H9 (cell line): ENCODE measurements around the gene B4GALT6. TPM values are rescaled to one million over a fixed set of nuclear protein-coding genes. Genes with fewer than 3 reads are reported as not detected.
A peak's percentile ranks its signal among the peaks of the same experiment; 100 is the strongest.

Experiments used
- DNase-seq: peaks from one replicate; pipeline ENCODE4 v3.0.0-alpha.2; 2017
- H2AFZ ChIP-seq: one replicate; pipeline ENCODE4 v1.6.1; 2013; ENCODE audit warnings: mild to moderate bottlenecking, low read length, control low read depth, moderate library complexity
- H2AK5ac ChIP-seq: 2 replicates; pipeline ENCODE4 v1.6.1; 2013; ENCODE audit warnings: low read length, control low read depth, mixed read lengths; ENCODE audit not compliant: insufficient read length
- H2BK120ac ChIP-seq: one replicate; pipeline ENCODE4 v1.6.1; 2013; ENCODE audit warnings: low read depth, mild to moderate bottlenecking, low read length, control low read depth, inconsistent platforms; ENCODE audit not compliant: poor library complexity, severe bottlenecking
- H2BK12ac ChIP-seq: 2 replicates; pipeline ENCODE4 v1.6.1; 2013; ENCODE audit warnings: low read length, control low read depth, mixed read lengths, low read depth; ENCODE audit not compliant: insufficient read length
- H2BK15ac ChIP-seq: 2 replicates; pipeline ENCODE4 v1.6.1; 2013; ENCODE audit warnings: low read depth, low read length, control low read depth
- H2BK20ac ChIP-seq: one replicate; pipeline ENCODE4 v1.6.1; 2013; ENCODE audit warnings: low read depth, mild to moderate bottlenecking, low read length, control low read depth, inconsistent platforms; ENCODE audit not compliant: poor library complexity, severe bottlenecking
- H2BK5ac ChIP-seq: 2 replicates; pipeline ENCODE4 v1.6.1; 2013; ENCODE audit warnings: low read length, control low read depth, mixed read lengths; ENCODE audit not compliant: insufficient read length
- H3K14ac ChIP-seq: 2 replicates; pipeline ENCODE4 v1.6.1; 2013; ENCODE audit warnings: low read length, control low read depth; ENCODE audit not compliant: insufficient read depth
- H3K18ac ChIP-seq: 2 replicates; pipeline ENCODE4 v1.6.1; 2013; ENCODE audit warnings: low read depth, mild to moderate bottlenecking, mixed read lengths, low read length, control low read depth; ENCODE audit not compliant: insufficient read length
- H3K23ac ChIP-seq: 2 replicates; pipeline ENCODE4 v1.6.1; 2013; ENCODE audit warnings: low read length, control low read depth, mixed read lengths, low read depth; ENCODE audit not compliant: insufficient read length
- H3K23me2 ChIP-seq: 2 replicates; pipeline ENCODE4 v1.6.1; 2013; ENCODE audit warnings: low read depth, mild to moderate bottlenecking, mixed read lengths, low read length, control low read depth; ENCODE audit not compliant: insufficient read length, poor library complexity, severe bottlenecking
- H3K27ac ChIP-seq: 2 replicates; pipeline ENCODE4 v1.5.1; 2013; ENCODE audit warnings: low read length, control low read depth, mixed read lengths, low read depth; ENCODE audit not compliant: insufficient read length
- H3K27me3 ChIP-seq: 2 replicates; pipeline ENCODE4 v1.6.1; 2013; ENCODE audit warnings: low read length, control low read depth, inconsistent platforms; ENCODE audit not compliant: insufficient read depth
- H3K4ac ChIP-seq: 2 replicates; pipeline ENCODE4 v1.6.1; 2013; ENCODE audit warnings: low read depth, mild to moderate bottlenecking, control low read depth, inconsistent platforms, low read length, moderate library complexity
- H3K4me1 ChIP-seq: 2 replicates; pipeline ENCODE4 v1.6.1; 2013; ENCODE audit warnings: low read length, control low read depth, inconsistent platforms; ENCODE audit not compliant: insufficient read depth
- H3K4me2 ChIP-seq: 2 replicates; pipeline ENCODE4 v1.6.1; 2013; ENCODE audit warnings: low read length, control low read depth, mixed read lengths; ENCODE audit not compliant: insufficient read length, insufficient read depth
- H3K56ac ChIP-seq: 2 replicates; pipeline ENCODE4 v1.6.1; 2013; ENCODE audit warnings: low read depth, mild to moderate bottlenecking, mixed read lengths, low read length, control low read depth; ENCODE audit not compliant: insufficient read length
- H3K79me1 ChIP-seq: 2 replicates; pipeline ENCODE4 v1.6.1; 2013; ENCODE audit warnings: low read depth, mild to moderate bottlenecking, moderate library complexity, low read length, control low read depth, inconsistent platforms; ENCODE audit not compliant: insufficient read depth, poor library complexity, severe bottlenecking
- H3K79me2 ChIP-seq: 2 replicates; pipeline ENCODE4 v1.6.1; 2013; ENCODE audit warnings: low read length, control low read depth, inconsistent platforms; ENCODE audit not compliant: insufficient read depth
- H3K9ac ChIP-seq: 2 replicates; pipeline ENCODE4 v1.6.1; 2013; ENCODE audit warnings: low read length, control low read depth, mixed read lengths; ENCODE audit not compliant: insufficient read length; ENCODE audit errors: extremely low read depth
- H3K9me3 ChIP-seq: one replicate; pipeline ENCODE4 v1.6.1; 2013; ENCODE audit warnings: low read depth, low read length, inconsistent platforms; ENCODE audit not compliant: control insufficient read depth
- H3T11ph ChIP-seq: one replicate; pipeline ENCODE4 v1.6.1; 2013; ENCODE audit warnings: mild to moderate bottlenecking, low read length, control low read depth, inconsistent platforms
- H4K20me1 ChIP-seq: one replicate; pipeline ENCODE4 v1.6.1; 2013; ENCODE audit not compliant: control insufficient read depth, insufficient read length, insufficient read depth
- H4K5ac ChIP-seq: 2 replicates; pipeline ENCODE4 v1.6.1; 2013; ENCODE audit warnings: low read depth, mild to moderate bottlenecking, mixed read lengths, low read length, control low read depth; ENCODE audit not compliant: insufficient read length
- H4K8ac ChIP-seq: replicated peaks from 2 replicates; pipeline ENCODE4 v1.6.1; 2013; ENCODE audit warnings: low read length, control low read depth, mixed read lengths, low read depth; ENCODE audit not compliant: insufficient read length
- H4K91ac ChIP-seq: 2 replicates; pipeline ENCODE4 v1.6.1; 2013; ENCODE audit warnings: low read depth, mild to moderate bottlenecking, moderate library complexity, mixed read lengths, low read length, control low read depth; ENCODE audit not compliant: insufficient read length
- H3K27ac Mint-ChIP-seq, 3 experiments: 2 replicates in 2 of 3; 3 replicates in 1 of 3; pipeline ENCODE4 v1.8.0; 2020 to 2021; ENCODE audit warnings: mixed read lengths in 3 of 3, mild to moderate bottlenecking in 1 of 3, moderate library complexity in 1 of 3
- H3K27me3 Mint-ChIP-seq: 2 replicates; pipeline ENCODE4 v1.8.0; 2021; ENCODE audit warnings: low read depth, mild to moderate bottlenecking, moderate library complexity, mixed read lengths
- H3K36me3 Mint-ChIP-seq, 3 experiments: 2 replicates in 2 of 3; 3 replicates in 1 of 3; pipeline ENCODE4 v1.8.0; 2020 to 2021; ENCODE audit warnings: low read depth in 3 of 3, mixed read lengths in 3 of 3; ENCODE audit not compliant: insufficient read depth in 1 of 3
- H3K4me1 Mint-ChIP-seq, 2 experiments: 2 replicates each; pipeline ENCODE4 v1.8.0; 2020; ENCODE audit warnings: mixed read lengths in 2 of 2
- H3K4me3 Mint-ChIP-seq, 2 experiments: 2 replicates in 1 of 2; 3 replicates in 1 of 2; pipeline ENCODE4 v1.8.0; 2020 to 2021; ENCODE audit warnings: mild to moderate bottlenecking in 2 of 2, mixed read lengths in 2 of 2, moderate library complexity in 1 of 2
- H3K9me3 Mint-ChIP-seq, 2 experiments: 2 replicates in 1 of 2; 3 replicates in 1 of 2; pipeline ENCODE4 v1.8.0; 2020; ENCODE audit warnings: mild to moderate bottlenecking in 2 of 2, mixed read lengths in 2 of 2, moderate library complexity in 1 of 2
- CTCF ChIP-seq: fragments of 200-600 bp; sonication (generic); conservative IDR thresholded peaks from 3 replicates; pipeline ENCODE4 v1.8.0; 2021; ENCODE audit warnings: antibody characterized with exemption, mild to moderate bottlenecking
- WGBS: extraction: QIAGEN DNeasy Blood & Tissue Kit; methylation state at CpG from one replicate; pipeline ENCODE4 v1.1.7; 2013; ENCODE audit warnings: missing lambda C conversion rate, low lambda C conversion rate, mixed read lengths; ENCODE audit not compliant: insufficient read length; ENCODE audit errors: extremely low coverage; 5-methylcytosine and 5-hydroxymethylcytosine counted together
- total RNA-seq: library from RNA; stranded (reverse); gene quantifications from 2 replicates; pipeline ENCODE4 v1.2.1, GENCODE V29; 2021

B4GALT6 gene
- total RNA-seq, 1 experiment from 2014 or later, result 34.1 TPM

GRCh38 chr18:31648458-31648857 lies 35.9 kb downstream of the B4GALT6 start:
- Mint-ChIP-seq H3K9me3 (no peaks in the 10 kb centered on the region; a peak in 1 of 5 replicates), H3K36me3 (peaks cover 18 to 23% (median 20%) of the 10 kb centered on the region in 3 experiments), H3K4me3 (no peak overlapping the region), H3K27me3 (no peaks in the 10 kb centered on the region), H3K4me1 (peaks cover 48 to 56% of the 10 kb centered on the region in 2 experiments), H3K27ac (peak overlapping the region in 1 of 3 experiments; percentile 74; a peak in 1 of 7 replicates)
- H3K14ac ChIP-seq, result no peak overlapping the region
- no peaks in the 10 kb centered on the region for H4K20me1 ChIP-seq
- WGBS, result no CpG with 5 or more reads among the region's 2 CpGs
- H2AFZ ChIP-seq, result no peak overlapping the region
- peaks cover 10% of the 10 kb centered on the region; the same call in 1 of the 2 replicates for H3K4me1 ChIP-seq
- no peak for DNase-seq
- H3K79me1 ChIP-seq, result peaks cover 3% of the 10 kb centered on the region
- H3K27ac ChIP-seq, result no peak overlapping the region
- H3K4ac ChIP-seq, result no peak overlapping the region
- no peak overlapping the region for H2BK12ac ChIP-seq
- TF ChIP-seq CTCF, result no peak
- H3K18ac ChIP-seq, result no peak overlapping the region
- H4K8ac ChIP-seq, result no peak overlapping the region
- H3K56ac ChIP-seq, result no peak overlapping the region
- H2AK5ac ChIP-seq, result no peak overlapping the region
- no peaks in the 10 kb centered on the region for H3K23me2 ChIP-seq
- H3K27me3 ChIP-seq, result no peaks in the 10 kb centered on the region
- no peak overlapping the region for H3K4me2 ChIP-seq
- no peak overlapping the region for H4K5ac ChIP-seq
- no peak overlapping the region for H2BK15ac ChIP-seq
- H2BK120ac ChIP-seq, result no peak overlapping the region
- H4K91ac ChIP-seq, result no peak overlapping the region
- no peaks in the 10 kb centered on the region for H3K9me3 ChIP-seq
- 0 out of 2 replicates have a peak, but pooled peaks cover 2% of the 10 kb centered on the region for H3K79me2 ChIP-seq
- no peak overlapping the region for H3K9ac ChIP-seq
- no peak overlapping the region for H2BK20ac ChIP-seq
- no peak overlapping the region for H3K23ac ChIP-seq
- H2BK5ac ChIP-seq, result no peak overlapping the region
- H3T11ph ChIP-seq, result no peak overlapping the region
